H1 (cell line): ENCODE data around the gene PRSS16.

ENCODE experiments used
- BCL11A ChIP-seq, 2 experiments: IDR thresholded peaks; one replicate each; pipeline ENCODE4 v1.6.1; 2011; ENCODE audit warnings: low read depth in 2 of 2, low read length in 2 of 2, mild to moderate bottlenecking in 2 of 2
- BRCA1 ChIP-seq: IDR thresholded peaks from 2 replicates; pipeline ENCODE4 v1.6.1; 2012; ENCODE audit warnings: low read depth, low read length, improper control_type of control experiment
- CTCF ChIP-seq, 3 experiments: IDR thresholded peaks; 1 replicate in 2 of 3; 2 replicates in 1 of 3; pipeline versions ENCODE4 v1.5.1 to v1.6.1; 2011; ENCODE audit warnings: low read length in 3 of 3, mild to moderate bottlenecking in 3 of 3, inconsistent platforms in 2 of 3, low read depth in 1 of 3, moderate library complexity in 1 of 3; ENCODE audit not compliant: insufficient read depth in 1 of 3; ENCODE audit errors: control extremely low read depth in 1 of 3
- EP300 ChIP-seq, 2 experiments: IDR thresholded peaks; 1 replicate in 1 of 2; 2 replicates in 1 of 2; pipeline ENCODE4 v1.6.1; 2011 to 2012; ENCODE audit warnings: low read depth in 2 of 2, low read length in 2 of 2, mild to moderate bottlenecking in 2 of 2, borderline replicate concordance in 1 of 2, inconsistent platforms in 1 of 2, moderate library complexity in 1 of 2
- EZH2 ChIP-seq: fragments of 200-600 bp; sonication (generic); IDR thresholded peaks from 2 replicates; pipeline ENCODE4 v1.7.1; 2012; ENCODE audit warnings: low read depth, mild to moderate bottlenecking, moderate library complexity, low read length, inconsistent platforms; ENCODE audit not compliant: severe bottlenecking
- KDM5A ChIP-seq: fragments of 200-600 bp; IDR thresholded peaks from 2 replicates; pipeline ENCODE4 v1.7.1; 2012; ENCODE audit warnings: mild to moderate bottlenecking, low read length, inconsistent platforms, mixed read lengths
- MAFK ChIP-seq: IDR thresholded peaks from 2 replicates; pipeline ENCODE4 v1.6.1; 2012; ENCODE audit warnings: low read depth, mild to moderate bottlenecking, improper control_type of control experiment, low read length
- POLR2A ChIP-seq, 2 experiments: IDR thresholded peaks; 1 replicate in 1 of 2; 2 replicates in 1 of 2; pipeline ENCODE4 v1.6.1; 2011; ENCODE audit warnings: low read depth in 2 of 2, low read length in 2 of 2, mild to moderate bottlenecking in 2 of 2; ENCODE audit errors: control extremely low read depth in 1 of 2
- RAD21 ChIP-seq, 2 experiments: IDR thresholded peaks in 1 of 2; conservative IDR thresholded peaks in 1 of 2; 2 replicates each; pipeline ENCODE4 v1.6.1; 2011; ENCODE audit warnings: low read depth in 2 of 2, low read length in 2 of 2, improper control_type of control experiment in 1 of 2, inconsistent platforms in 1 of 2, mild to moderate bottlenecking in 1 of 2, moderate library complexity in 1 of 2
- SP1 ChIP-seq: IDR thresholded peaks from 2 replicates; pipeline ENCODE4 v1.6.1; 2011; ENCODE audit warnings: low read depth, low read length
- TAF1 ChIP-seq: IDR thresholded peaks from 2 replicates; pipeline ENCODE4 v1.6.1; 2011; ENCODE audit warnings: mild to moderate bottlenecking, low read depth, low read length
- YY1 ChIP-seq: IDR thresholded peaks from 2 replicates; pipeline ENCODE4 v1.6.1; 2011; ENCODE audit warnings: low read depth, mild to moderate bottlenecking, low read length
- ZNF274 ChIP-seq: IDR thresholded peaks from 2 replicates; pipeline ENCODE4 v1.7.0; 2012; ENCODE audit warnings: low read length, borderline replicate concordance; ENCODE audit errors: extremely low read depth

GRCh38 chr6:27290850-27291208 lies 43.3 kb downstream of the PRSS16 start:
- TF ChIP-seq POLR2A (IDR thresholded peaks at IDR 0.05; ENCODE audit: control extremely low read depth in 1 of 2, low read depth in 2 of 2, low read length in 2 of 2) (no peak), KDM5A (no peak), CTCF (IDR thresholded peaks at IDR 0.05; ENCODE audit: control extremely low read depth in 1 of 3, insufficient read depth in 1 of 3, low read depth in 1 of 3, low read length in 3 of 3) (no peak), BCL11A (IDR thresholded peaks at IDR 0.05; ENCODE audit: low read depth in 2 of 2, low read length in 2 of 2) (no peak), EZH2 (no peak), BRCA1 (no peak), RAD21 (IDR thresholded peaks at IDR 0.05 in 1 of 2, conservative IDR thresholded peaks at IDR 0.05 in 1 of 2; ENCODE audit: low read depth in 2 of 2, low read length in 2 of 2) (no peak), TAF1 (no peak), EP300 (IDR thresholded peaks at IDR 0.05; ENCODE audit: borderline replicate concordance in 1 of 2, low read depth in 2 of 2, low read length in 2 of 2) (no peak), YY1 (no peak), MAFK (no peak), ZNF274 (no peak), SP1 (no peak)
